ENCODE results near the gene BMP2K. TPM values are rescaled to one million over a fixed set of nuclear protein-coding genes. Genes with fewer than 3 reads are reported as not detected.

The BMP2K gene
- total RNA-seq, 2 donors from 2014 or later: 15.8 to 18.9 TPM

GRCh38 chr4:78910612-78911011, 134.5 kb downstream of the BMP2K start:
- H3K4me1 ChIP-seq: no peaks in the 10 kb centered on the region
- TF ChIP-seq POLR2A (IDR thresholded peaks at IDR 0.05): no peak
- TF ChIP-seq, protein P1, sequence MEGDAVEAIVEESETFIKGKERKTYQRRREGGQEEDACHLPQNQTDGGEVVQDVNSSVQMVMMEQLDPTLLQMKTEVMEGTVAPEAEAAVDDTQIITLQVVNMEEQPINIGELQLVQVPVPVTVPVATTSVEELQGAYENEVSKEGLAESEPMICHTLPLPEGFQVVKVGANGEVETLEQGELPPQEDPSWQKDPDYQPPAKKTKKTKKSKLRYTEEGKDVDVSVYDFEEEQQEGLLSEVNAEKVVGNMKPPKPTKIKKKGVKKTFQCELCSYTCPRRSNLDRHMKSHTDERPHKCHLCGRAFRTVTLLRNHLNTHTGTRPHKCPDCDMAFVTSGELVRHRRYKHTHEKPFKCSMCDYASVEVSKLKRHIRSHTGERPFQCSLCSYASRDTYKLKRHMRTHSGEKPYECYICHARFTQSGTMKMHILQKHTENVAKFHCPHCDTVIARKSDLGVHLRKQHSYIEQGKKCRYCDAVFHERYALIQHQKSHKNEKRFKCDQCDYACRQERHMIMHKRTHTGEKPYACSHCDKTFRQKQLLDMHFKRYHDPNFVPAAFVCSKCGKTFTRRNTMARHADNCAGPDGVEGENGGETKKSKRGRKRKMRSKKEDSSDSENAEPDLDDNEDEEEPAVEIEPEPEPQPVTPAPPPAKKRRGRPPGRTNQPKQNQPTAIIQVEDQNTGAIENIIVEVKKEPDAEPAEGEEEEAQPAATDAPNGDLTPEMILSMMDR (IDR thresholded peaks at IDR 0.05): no peak
- H3K36me3 ChIP-seq (replicated peaks in 1 of 2; ENCODE audit: insufficient read depth in 1 of 2, low read depth in 2 of 2): no peaks in the 10 kb centered on the region
- H3K27ac ChIP-seq: no peak overlapping the region
- H3K27me3 ChIP-seq: no peaks in the 10 kb centered on the region
- ATAC-seq: no peak
- no peak for DNase-seq
- 92 to 93% methylated on average over 2 of the region's 2 CpGs for WGBS, 2 donors
- no peaks in the 10 kb centered on the region for H3K9me3 ChIP-seq
- intact Hi-C loops (cut with DNase I): no loop called here
- no peak overlapping the region for H3K4me3 ChIP-seq

DNA sequence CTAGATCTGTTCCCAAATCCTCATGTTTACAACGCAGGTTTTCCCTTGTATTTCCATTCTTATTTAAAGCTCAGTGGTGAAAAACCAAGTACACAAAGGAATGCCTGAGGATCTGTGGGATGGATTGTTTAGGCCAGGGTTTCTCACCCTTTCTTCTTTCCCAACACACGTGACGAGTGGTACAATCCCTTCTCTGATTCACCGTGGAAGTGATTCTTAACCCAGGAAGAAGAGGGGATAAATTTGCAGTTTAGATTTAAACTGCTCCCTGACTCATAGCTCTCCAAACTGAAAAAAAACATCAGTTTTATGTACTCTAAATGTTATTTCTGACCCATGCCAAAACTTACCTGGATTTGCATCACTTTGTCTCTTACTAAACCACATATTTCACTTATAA, 146.1 kb downstream of the BMP2K start:
- H3K9me3 ChIP-seq: no peaks in the 10 kb centered on the region
- DNase-seq (no peak), ATAC-seq (no peak)
- 88 to 91% methylated on average over 4 of the region's 4 CpGs for WGBS, 2 donors
- TF ChIP-seq POLR2A (IDR thresholded peaks at IDR 0.05): no peak
- TF ChIP-seq, protein P1 (IDR thresholded peaks at IDR 0.05): no peak
- H3K27me3 ChIP-seq: no peaks in the 10 kb centered on the region
- no peak overlapping the region for H3K27ac ChIP-seq
- no peak overlapping the region for H3K4me3 ChIP-seq
- intact Hi-C loops (cut with DNase I): no loop called here
- no peaks in the 10 kb centered on the region for H3K36me3 ChIP-seq (replicated peaks in 1 of 2; ENCODE audit: insufficient read depth in 1 of 2, low read depth in 2 of 2)
- no peaks in the 10 kb centered on the region for H3K4me1 ChIP-seq

DNA sequence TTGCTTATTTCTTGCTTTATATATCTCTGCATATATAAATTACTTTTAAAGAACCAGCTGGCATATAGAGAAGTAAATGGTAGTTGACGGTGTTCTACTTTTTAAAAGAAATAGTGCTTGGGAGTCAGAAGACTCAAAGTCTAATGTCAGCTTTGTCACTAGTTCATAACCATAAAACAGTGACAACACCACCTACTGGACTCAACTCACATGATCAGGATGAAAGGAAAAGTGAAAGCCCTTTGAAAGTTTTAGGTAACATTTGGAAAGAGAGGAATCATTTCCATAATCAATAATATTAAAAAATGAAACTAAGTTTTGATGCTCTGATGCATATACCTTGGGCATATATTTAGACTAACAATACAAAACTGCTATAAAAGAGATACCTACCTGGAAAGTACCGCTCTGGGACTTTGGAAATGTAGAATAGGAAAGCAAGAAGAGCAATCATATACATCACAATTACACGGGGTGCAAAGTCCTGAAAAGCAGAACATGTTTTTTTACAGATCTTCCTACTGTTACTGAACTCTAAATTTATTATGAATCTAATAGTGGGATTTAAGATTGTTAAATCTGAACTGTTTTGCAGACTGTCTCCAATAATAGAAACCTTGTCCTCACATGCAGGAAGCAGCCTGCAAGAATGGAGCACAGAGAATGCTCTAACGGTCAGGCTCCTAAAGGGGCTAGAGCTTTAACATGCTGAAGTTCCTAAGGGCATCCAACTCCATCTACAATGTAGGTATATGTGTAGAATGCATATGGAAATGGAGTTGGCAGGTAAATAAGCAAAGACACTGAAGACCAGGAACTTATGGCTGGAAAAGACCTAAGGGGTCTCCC, 147.5 kb downstream of the BMP2K start:
- ATAC-seq (no peak), DNase-seq (no peak)
- intact Hi-C loops (cut with DNase I): no loop called here
- 75 to 79% methylated on average over 4 of the region's 4 CpGs for WGBS, 2 donors
- H3K4me3 ChIP-seq: no peak overlapping the region
- no peaks in the 10 kb centered on the region for H3K9me3 ChIP-seq
- no peaks in the 10 kb centered on the region for H3K36me3 ChIP-seq (replicated peaks in 1 of 2; ENCODE audit: insufficient read depth in 1 of 2, low read depth in 2 of 2)
- no peaks in the 10 kb centered on the region for H3K4me1 ChIP-seq
- no peak overlapping the region for H3K27ac ChIP-seq
- TF ChIP-seq, protein P1 (IDR thresholded peaks at IDR 0.05): no peak
- no peak for TF ChIP-seq POLR2A (IDR thresholded peaks at IDR 0.05)
- no peaks in the 10 kb centered on the region for H3K27me3 ChIP-seq

GRCh38 chr4:78926826-78927225, 150.7 kb downstream of the BMP2K start:
- no peak overlapping the region for H3K27ac ChIP-seq
- no peaks in the 10 kb centered on the region for H3K27me3 ChIP-seq
- no peaks in the 10 kb centered on the region for H3K4me1 ChIP-seq
- H3K4me3 ChIP-seq: no peak overlapping the region
- no peak for ATAC-seq
- 65 to 76% methylated on average over 1 of the region's 1 CpG for WGBS, 2 donors
- intact Hi-C loops (cut with DNase I): no loop called here
- no peaks in the 10 kb centered on the region for H3K36me3 ChIP-seq (replicated peaks in 1 of 2; ENCODE audit: insufficient read depth in 1 of 2, low read depth in 2 of 2)
- no peak for TF ChIP-seq POLR2A (IDR thresholded peaks at IDR 0.05)
- TF ChIP-seq, protein P1 (IDR thresholded peaks at IDR 0.05): no peak
- no peak for DNase-seq
- no peaks in the 10 kb centered on the region for H3K9me3 ChIP-seq

DNA sequence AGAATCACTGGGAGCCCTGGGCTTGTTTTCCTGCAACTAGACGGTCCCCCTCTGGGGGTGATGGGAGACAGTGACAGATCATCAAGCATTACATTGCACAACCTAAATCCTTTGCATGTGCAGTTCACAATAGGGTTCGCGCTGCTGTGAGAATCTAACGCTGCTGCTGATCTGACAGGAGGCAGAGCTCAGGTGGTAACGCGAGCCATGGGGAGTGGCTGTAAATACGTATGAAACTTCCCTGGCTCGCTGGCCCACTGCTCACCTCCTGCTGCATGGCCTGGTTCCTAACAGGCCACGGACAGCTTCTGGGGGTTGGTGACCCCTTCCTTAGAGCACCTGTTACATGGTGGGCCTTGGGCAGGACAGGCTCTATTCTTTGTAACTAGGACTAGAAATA, 152.7 kb downstream of the BMP2K start:
- Histone ChIP-seq H3K27me3 (no peaks in the 10 kb centered on the region), H3K27ac (no peak overlapping the region), H3K4me1 (no peaks in the 10 kb centered on the region), H3K4me3 (no peak overlapping the region), H3K9me3 (no peaks in the 10 kb centered on the region), H3K36me3 (replicated peaks in 1 of 2; ENCODE audit: insufficient read depth in 1 of 2, low read depth in 2 of 2) (no peaks in the 10 kb centered on the region)
- WGBS, 2 donors: 93 to 96% methylated on average over 9 of the region's 9 CpGs
- DNase-seq: no peak
- TF ChIP-seq POLR2A (IDR thresholded peaks at IDR 0.05): no peak
- TF ChIP-seq, protein P1 (IDR thresholded peaks at IDR 0.05): no peak
- no peak for ATAC-seq
- intact Hi-C loops (cut with DNase I): no loop called here
